Right atrium auricular region (tissue), 2 donors: ENCODE measurements around the gene PIP4K2A. TPM values are rescaled to one million over a fixed set of nuclear protein-coding genes. Genes with fewer than 3 reads are reported as not detected.
"Not testable (repeated sequence)": the region's sequence is repeated elsewhere in the genome, so short reads cannot be mapped to it uniquely, and the experiment has no call there.

Experiments used
- DNase-seq: peaks from one replicate; pipeline ENCODE4 v3.0.0-alpha.2; 2019; ENCODE audit warnings: low spot score
- H3K27ac ChIP-seq, 2 donors: fragments of 200-600 bp; sonication (generic); 1 replicate in 1 of 2; 2 replicates in 1 of 2; pipeline ENCODE4 v1.5.1; 2016 to 2019
- H3K27me3 ChIP-seq, 2 donors: fragments of 200-600 bp; sonication (generic); one replicate each; pipeline versions ENCODE4 v1.5.1 to v1.6.0; 2017 to 2019
- H3K36me3 ChIP-seq: fragments of 200-600 bp; sonication (generic); one replicate; pipeline ENCODE4 v1.5.1; 2016
- H3K4me1 ChIP-seq, 2 donors: fragments of 200-600 bp; sonication (generic); one replicate each; pipeline versions ENCODE4 v1.5.1 to v1.6.0; 2017 to 2019
- H3K4me3 ChIP-seq, 2 donors: fragments of 200-600 bp; sonication (generic); 1 replicate in 1 of 2; 2 replicates in 1 of 2; pipeline ENCODE4 v1.5.1; 2017 to 2019; ENCODE audit warnings: mild to moderate bottlenecking in 1 of 2, moderate library complexity in 1 of 2
- H3K9me3 ChIP-seq, 2 donors: fragments of 200-600 bp; sonication (generic); one replicate each; pipeline ENCODE4 v1.5.1; 2019
- total RNA-seq, 2 donors: library from RNA; depleted of rRNA; stranded (reverse); fragments of >200 nt; gene quantifications; one replicate each; pipeline ENCODE4 v1.1.0, GENCODE V29; 2016
- TF ChIP-seq, protein P1 (sequence below), 2 donors: fragments of 200-600 bp; sonication (generic); IDR thresholded peaks; one replicate each; pipeline ENCODE4 v1.5.1; 2019; ENCODE audit warnings: antibody characterized with exemption in 2 of 2

The PIP4K2A gene
- total RNA-seq, 2 donors from 2014 or later, result 12.1 to 18.3 TPM

DNA sequence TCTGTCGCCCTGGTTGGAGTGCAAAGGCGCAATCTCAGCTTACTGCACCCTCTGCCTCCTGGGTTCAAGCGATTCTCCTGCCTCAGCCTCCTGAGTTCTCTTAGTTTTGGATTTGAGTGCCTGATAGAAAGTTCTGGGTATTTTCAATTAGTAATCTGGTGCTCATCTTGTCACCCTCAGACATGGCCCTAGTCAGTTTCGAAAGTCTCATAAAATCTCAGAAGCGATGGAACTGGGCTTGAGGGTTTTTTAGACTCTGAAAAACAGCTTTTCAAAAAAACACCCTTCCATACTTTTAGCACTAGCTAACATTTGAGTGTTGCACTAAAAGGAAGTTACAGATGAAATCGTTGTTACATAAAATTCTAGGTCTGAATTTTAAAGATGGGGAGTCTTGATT, 9.4 kb upstream of the PIP4K2A start:
- Histone ChIP-seq H3K9me3 (no peaks in the 10 kb centered on the region), H3K27me3 (no peaks in the 10 kb centered on the region), H3K36me3 (no peaks in the 10 kb centered on the region), H3K27ac (no peak overlapping the region), H3K4me1 (no peaks in the 10 kb centered on the region), H3K4me3 (no peak overlapping the region)
- DNase-seq, result no peak
- TF ChIP-seq, protein P1, sequence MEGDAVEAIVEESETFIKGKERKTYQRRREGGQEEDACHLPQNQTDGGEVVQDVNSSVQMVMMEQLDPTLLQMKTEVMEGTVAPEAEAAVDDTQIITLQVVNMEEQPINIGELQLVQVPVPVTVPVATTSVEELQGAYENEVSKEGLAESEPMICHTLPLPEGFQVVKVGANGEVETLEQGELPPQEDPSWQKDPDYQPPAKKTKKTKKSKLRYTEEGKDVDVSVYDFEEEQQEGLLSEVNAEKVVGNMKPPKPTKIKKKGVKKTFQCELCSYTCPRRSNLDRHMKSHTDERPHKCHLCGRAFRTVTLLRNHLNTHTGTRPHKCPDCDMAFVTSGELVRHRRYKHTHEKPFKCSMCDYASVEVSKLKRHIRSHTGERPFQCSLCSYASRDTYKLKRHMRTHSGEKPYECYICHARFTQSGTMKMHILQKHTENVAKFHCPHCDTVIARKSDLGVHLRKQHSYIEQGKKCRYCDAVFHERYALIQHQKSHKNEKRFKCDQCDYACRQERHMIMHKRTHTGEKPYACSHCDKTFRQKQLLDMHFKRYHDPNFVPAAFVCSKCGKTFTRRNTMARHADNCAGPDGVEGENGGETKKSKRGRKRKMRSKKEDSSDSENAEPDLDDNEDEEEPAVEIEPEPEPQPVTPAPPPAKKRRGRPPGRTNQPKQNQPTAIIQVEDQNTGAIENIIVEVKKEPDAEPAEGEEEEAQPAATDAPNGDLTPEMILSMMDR (IDR thresholded peaks at IDR 0.05), result no peak

DNA sequence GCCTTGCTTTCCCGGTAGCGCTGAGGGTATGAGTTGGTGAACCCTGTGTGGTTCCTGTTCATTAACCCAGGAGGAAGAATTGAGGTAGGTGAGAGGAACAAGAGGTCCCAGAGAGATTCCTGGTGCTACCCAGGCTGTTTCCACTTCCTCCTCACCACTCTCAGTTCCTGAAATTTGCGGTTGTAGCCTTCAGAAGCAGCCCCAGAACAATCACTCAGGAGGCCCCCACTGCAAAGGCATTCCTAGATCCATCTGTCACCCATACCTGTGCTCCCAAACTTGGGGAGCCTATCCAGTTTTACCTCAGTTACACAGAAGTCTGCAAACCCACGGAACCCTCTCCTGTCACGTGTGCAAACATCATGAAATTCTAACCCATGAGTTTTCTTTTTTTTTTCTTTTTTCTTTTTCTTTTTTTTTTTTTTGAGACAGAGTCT, 9.0 kb upstream of the PIP4K2A start:
- no peak overlapping the region for H3K4me3 ChIP-seq
- TF ChIP-seq, protein P1 (IDR thresholded peaks at IDR 0.05), result no peak
- H3K27me3 ChIP-seq, result no peaks in the 10 kb centered on the region
- H3K27ac ChIP-seq, result no peak overlapping the region
- H3K9me3 ChIP-seq, result no peaks in the 10 kb centered on the region
- no peak for DNase-seq
- no peaks in the 10 kb centered on the region for H3K36me3 ChIP-seq
- H3K4me1 ChIP-seq, result no peaks in the 10 kb centered on the region

DNA sequence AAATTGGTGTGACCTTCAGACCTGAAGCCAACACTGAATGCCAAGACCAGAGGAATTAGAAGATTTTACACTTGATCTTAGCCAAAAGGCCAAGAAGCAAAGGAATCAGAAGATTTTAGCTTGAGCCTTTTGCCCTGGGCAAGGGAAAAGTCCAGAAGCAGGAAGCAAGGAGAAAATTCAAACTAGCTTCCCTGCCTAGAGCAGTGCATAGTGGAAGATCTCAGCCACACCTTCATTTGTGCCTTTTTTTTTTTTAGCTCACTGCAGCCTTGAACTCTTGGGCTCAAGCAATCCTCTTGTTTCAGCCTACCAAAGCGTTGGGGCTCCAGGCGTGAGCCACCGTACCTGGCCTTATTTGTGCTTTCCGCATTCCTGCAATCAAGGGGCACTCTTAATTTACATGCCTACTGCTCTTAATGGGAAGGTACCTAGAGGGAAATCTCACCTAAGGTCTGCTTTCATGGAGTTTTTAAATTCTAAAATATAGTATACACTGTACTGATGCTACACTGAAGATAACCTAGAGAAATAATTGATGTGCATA, 8.3 kb upstream of the PIP4K2A start:
- no peak for DNase-seq
- Histone ChIP-seq H3K27me3 (no peaks in the 10 kb centered on the region), H3K36me3 (no peaks in the 10 kb centered on the region), H3K4me3 (no peak overlapping the region), H3K4me1 (no peaks in the 10 kb centered on the region), H3K9me3 (no peaks in the 10 kb centered on the region), H3K27ac (no peak overlapping the region)
- TF ChIP-seq, protein P1 (IDR thresholded peaks at IDR 0.05), result no peak

DNA sequence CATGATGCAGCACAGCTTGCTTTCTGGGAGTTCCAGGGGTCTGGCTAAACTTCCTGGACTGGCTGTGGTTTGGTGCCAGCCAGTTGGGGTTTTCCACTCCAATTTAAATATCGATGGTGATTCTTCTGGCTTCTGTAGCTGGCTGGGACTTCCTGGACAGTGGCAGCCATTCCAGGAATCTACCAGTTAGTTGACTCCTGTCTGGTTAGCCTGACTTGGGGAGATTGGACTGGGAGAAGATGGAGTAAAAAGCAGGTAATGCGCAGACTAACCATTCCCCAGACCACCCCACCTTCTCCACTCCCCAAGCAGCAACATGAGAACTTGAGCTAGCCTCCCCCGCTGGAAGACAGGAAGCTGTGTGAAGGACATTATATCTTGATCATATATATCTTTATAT, 6.3 kb upstream of the PIP4K2A start:
- no peak for DNase-seq
- Histone ChIP-seq H3K36me3 (no peaks in the 10 kb centered on the region), H3K27ac (no peak overlapping the region), H3K9me3 (no peaks in the 10 kb centered on the region), H3K4me3 (no peak overlapping the region), H3K4me1 (no peaks in the 10 kb centered on the region), H3K27me3 (no peaks in the 10 kb centered on the region)
- TF ChIP-seq, protein P1 (IDR thresholded peaks at IDR 0.05), result no peak

DNA sequence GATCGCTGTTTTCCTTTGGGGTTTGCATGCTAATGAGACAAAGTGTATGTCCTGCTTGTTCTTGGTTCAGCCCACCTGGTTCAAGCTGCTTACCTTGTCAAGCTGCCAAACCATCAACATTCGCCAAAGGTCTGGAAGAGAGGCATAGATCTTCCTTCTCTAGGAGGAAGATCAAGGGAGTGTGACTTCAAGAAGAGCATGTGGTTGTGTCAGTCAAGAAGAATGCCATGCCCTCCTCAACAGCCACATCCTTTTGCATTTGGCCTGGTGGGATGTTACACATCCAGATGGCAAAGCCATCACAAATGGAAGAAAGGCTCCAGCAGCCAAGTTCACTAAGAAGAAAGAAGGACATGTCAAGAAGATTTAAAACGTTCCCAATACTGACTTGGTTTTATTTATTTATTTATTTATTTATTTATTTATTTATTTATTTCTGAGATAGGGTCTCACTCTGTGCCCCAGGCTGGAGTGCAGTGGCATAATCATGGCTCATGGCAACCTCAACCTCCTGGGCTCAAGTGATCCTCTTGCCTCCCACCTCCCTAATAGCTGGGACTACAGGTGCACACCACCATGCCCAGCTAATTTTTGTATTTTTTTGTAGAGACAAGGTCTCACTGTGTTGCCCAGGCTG, 5.1 kb upstream of the PIP4K2A start:
- Histone ChIP-seq H3K4me3 (no peak overlapping the region), H3K4me1 (no peaks in the 10 kb centered on the region), H3K27ac (no peak overlapping the region), H3K36me3 (no peaks in the 10 kb centered on the region), H3K27me3 (no peaks in the 10 kb centered on the region), H3K9me3 (no peaks in the 10 kb centered on the region)
- TF ChIP-seq, protein P1 (IDR thresholded peaks at IDR 0.05), result no peak
- no peak for DNase-seq

DNA sequence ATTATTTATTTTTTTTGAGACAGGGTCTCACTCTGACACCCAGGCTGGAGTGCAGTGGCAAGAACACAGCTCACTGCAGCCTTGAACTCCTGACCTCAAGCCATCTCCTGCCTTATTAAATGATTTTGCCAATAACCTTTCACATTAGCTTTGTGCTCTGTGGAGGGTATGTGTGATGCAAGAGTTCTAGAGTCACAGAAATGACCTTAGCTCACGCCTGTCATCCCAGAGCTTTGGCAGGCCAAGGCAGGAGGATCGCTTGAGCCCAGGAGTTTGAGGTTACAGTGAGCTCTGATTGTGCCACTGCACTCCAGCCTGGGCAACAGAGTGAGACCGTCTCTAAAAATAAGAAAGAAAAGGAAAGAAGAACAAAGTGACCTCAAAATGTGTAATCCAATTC, 4.3 kb upstream of the PIP4K2A start:
- H3K4me3 ChIP-seq, H3K36me3 ChIP-seq, H3K27me3 ChIP-seq, H3K27ac ChIP-seq, H3K9me3 ChIP-seq, H3K4me1 ChIP-seq, DNase-seq: not testable (repeated sequence)
